Hippocampal formation (tissue), 2 donors: ENCODE results near the gene PTS.
"Not testable (repeated sequence)": the region's sequence is repeated elsewhere in the genome, so short reads cannot be mapped to it uniquely, and the experiment has no call there.

ENCODE experiments used
- DNase-seq, 2 donors: peaks; one replicate each; lab custom pipeline; 2025; lab: John Stamatoyannopoulos, UW

Gene PTS

DNA sequence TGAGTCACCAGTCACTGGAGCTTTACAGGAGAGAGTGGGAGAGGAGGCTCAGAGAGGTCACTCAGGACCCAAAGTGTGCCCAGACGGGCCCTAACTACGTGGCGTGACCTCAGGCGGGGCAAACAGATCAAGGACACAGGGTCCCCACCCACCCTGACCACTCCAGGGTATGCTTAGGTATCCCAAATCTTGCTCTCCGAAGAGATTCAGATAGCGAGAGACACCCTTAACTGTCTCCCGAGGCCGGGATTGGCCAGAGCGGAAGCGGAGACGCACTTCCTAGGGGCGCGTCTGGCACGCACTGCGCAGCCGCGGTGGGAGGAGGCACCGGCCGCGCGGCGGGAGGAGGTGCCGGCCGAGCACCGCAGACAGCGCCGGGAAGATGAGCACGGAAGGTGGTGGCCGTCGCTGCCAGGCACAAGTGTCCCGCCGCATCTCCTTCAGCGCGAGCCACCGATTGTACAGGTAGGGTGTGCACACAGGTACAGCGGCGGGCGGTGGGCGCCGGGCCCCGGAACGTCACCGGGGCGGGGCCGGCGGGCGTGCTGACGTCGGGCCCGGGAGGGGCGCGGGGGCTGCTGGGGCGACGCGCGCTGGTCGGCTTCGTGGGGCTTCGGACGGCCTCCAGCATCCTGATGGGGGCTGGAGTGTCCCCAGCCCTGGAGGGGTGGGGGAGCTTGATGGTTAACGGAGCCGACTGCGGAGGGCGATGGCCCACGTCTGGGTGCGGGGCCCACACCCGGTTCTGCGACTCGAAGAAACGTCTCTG lies at the start of gene PTS:
TSS of gene PTS (plus strand) at position 367 of the 769 bp plus-strand sequence. CDS start at position 383, 16 bp downstream.
- peak; percentile 85 to 89 for DNase-seq

- no peak for DNase-seq
Measured at GRCh38 chr11:112177589-112177988, 48.6 kb upstream of the PTS start.

DNA sequence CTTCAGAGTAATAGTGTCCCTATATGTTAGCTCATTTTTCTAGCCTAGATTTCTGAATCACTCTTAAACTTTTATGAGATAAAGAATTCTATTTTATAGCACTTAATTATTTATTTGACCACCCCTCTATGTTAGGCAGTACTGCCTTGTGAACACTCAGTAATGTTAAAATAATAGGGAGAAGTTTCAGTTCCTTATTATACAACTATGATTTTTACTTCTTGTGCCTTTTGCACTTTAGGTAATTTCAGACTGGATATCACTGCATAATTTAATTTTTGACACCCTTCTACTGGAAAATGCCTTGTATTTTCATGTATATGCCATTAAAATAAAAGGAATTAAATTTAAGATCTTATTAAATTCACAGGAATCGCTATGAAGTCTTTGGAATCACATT lies 47.8 kb upstream of the PTS start:
- DNase-seq: no peak

GRCh38 chr11:112178936-112179335 lies 47.3 kb upstream of the PTS start:
- DNase-seq: no peak

DNA sequence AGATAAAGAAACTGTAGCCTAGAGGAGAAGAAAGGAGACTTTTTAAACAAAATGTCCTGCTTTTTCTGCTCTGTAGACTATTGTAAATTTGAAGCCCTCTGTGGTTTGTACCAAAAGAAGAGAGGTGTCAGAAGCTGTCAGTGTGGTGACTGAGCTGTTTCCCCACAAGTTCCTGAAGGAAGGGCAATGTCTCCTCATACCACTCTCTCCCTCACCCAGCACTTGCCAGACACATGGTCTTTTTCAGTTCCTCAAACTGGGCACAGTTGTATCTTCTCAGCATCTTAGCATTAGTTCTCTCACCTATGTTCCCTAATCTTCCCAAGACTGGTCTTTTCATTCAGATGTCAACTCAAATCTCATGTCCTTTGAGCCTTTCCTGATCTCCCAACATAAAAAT lies 46.6 kb upstream of the PTS start:
- DNase-seq: peak; percentile 5 to 41

DNA sequence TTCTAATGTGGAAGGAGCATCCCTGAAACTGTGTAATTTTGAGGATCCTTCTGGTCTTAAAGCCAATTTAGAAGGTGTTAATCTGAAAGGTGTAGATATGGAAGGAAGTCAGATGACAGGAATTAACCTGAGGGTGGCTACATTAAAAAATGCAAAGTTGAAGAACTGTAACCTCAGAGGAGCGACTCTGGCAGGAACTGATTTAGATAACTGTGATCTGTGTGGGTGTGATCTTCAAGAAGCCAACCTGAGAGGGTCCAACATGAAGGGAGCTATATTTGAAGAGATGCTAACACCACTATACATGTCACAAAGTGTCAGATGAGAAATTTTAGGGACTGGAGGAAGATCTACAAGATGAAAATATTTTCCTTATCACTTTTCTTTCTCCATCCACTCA lies 43.4 kb upstream of the PTS start:
- DNase-seq: no peak

DNA sequence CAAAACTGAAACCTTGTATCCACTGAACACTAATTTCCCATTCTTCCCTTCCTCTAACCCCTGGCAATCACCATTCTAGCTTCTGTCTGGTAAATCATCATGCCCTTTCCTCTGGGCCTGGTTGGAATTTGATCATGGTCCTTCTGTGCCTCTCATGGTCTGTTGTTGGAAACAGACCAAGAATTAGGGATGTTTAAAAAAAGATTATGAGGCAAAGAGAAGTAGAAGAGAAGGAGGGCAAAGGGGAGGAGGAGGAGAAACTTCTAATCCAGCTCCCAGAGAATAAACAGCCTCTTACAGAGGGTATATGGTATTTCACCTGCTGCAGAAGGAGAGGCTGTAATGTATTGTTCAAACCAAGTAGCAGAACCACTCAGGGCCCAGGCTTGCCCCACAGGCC lies 40.3 kb upstream of the PTS start:
- no peak for DNase-seq

DNA sequence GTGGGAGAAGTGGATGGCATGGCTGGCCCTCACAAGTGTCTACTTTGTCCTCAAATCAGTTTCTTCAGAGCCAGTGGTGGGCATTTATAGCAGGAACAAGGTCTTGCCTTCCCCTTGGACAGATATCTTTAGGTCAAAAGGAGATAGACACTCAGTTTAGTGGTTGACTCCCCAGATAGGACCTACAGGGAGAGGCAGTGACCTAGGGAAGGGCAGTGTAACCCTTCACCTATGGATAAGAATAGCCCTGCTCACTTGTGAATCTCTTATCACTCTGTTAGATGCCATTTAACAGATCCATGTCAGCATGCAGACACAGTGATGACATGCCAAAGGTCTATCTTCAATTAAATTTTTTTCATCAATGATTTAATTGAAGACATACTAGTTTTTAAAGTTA lies 39.9 kb upstream of the PTS start:
- DNase-seq: no peak

DNA sequence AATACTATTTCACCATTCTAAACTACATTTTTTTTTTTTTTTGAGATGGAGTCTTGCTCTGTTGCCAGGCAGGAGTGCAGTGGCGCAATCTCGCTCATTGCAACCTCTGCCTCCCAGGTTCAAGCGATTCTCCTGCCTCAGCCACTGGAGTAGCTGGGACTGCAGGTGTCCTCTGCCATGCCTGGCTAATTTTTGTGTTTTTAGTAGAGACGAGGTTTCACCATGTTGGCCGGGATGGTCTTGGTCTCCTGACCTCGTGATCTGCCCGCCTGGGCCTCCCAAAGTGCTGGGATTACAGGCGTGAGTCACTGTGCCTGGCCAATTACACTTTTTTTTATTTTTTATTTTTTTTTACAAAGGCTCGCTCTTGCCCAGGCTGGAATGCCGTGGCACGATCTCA lies 31.1 kb upstream of the PTS start:
- not testable (repeated sequence) for DNase-seq

GRCh38 chr11:112195951-112196351 lies 30.3 kb upstream of the PTS start:
- DNase-seq: no peak

- no peak for DNase-seq
Measured at GRCh38 chr11:112196519-112197087, 29.6 kb upstream of the PTS start.

DNA sequence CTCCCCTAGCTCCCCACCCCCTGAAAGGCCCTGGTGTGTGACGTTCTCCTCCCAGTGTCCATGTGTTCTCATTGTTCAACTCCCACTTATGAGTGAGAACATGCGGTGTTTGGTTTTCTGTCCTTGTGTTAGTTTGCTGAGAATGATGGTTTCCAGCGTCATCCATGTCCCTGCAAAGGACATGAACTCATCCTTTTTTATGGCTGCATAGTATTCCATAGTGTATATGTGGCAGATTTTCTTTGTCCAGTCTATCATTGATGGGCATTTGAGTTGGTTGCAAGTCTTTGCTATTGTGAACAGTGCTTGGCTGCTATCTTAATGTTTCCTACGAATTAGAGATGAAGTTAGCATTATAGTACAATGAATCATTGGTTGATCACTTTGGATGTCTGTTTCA lies 27.1 kb upstream of the PTS start:
- DNase-seq: not testable (repeated sequence)

DNA sequence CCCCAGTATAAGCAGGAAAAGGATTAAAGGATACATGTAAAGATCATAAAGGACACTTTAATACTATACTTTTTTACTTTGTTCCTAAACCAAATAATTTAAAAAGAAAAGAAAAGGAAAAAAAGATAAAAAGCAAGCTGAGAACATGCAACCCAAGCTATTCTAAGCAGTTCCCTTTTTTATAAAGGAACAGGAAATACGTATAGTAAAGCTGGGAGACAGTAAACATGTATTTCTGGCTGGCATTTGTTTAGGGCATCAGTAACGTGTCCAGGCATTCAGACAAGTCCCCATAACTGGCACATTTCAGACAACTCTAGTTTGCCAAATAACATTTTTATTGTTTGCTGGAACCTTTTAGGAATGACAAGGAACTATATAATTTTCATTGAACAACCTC lies 26.0 kb upstream of the PTS start:
- no peak for DNase-seq

DNA sequence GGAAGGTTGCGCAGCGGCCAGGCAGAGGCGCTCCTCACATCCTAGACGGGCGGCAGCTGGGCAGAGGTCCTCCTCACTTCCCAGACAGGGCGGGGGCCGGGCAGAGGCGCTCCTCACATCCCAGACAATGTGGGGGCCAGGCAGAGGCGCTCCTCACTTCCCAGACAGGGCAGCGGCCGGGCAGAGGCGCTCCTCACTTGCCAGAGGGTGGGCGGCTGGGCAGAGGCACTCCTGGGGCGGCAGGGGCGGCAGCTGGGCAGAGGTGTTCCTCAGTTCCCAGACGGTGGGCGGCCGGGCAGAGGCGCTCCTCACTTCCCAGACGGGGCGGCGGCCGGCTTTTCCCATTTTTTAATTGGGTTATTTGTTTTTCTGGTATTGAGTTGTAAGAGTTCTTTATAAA lies 20.2 kb upstream of the PTS start:
- no peak for DNase-seq

DNA sequence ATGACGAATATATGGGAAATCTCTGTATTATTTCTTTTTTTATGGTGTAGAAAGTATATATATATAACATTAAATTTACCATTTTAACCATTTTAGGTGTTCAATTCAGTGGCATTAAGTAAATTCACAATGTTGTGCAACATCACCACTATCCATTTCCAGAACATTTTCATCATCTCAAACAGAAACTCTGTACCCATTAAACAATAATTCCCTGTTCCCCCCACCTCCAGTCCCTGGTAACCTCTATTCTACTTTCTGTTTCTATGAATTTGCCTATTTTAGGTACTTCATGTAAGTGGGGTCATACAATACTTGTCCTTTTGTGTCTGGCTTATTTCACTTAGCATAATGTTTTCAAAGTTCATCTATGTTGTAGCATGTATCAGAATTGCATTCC lies 15.3 kb upstream of the PTS start:
- DNase-seq: no peak

DNA sequence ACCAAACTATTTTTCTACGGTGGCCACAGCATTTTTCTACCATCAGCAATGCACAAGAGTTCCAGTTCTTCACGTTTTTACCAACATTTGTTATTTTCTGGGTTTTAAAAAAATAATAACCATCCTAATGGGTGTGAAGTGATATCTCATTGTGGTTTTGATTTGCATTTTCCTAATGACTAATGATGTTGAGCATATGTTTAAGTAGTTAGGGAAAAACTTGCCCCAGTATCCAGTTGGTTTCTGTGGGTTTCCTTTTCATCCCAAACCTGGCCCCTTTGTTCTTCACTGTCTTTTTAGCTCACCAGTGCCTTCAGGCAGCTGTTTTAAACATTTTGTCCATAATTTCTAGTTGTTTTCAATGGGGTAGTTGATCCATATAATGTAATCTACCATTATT lies 14.7 kb upstream of the PTS start:
- DNase-seq: no peak

DNA sequence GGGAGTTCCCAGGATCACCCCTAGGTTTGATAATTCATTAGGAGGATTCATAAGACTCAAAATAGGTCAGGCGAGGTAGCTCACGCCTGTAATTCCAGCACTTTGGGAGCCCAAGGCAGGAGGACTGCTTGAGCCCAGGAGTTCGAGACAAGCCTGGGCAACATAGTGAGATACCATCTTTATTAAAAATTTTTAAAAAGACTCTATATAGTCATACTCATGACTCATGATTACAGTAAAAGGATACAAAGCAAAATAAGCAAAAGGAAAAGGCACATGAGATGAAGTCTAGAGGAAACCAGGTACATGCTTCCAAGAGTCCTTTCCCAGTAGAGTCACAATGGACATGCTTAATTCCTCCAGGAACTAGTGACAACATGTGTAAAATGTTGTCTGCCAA lies 13.9 kb upstream of the PTS start:
- no peak for DNase-seq

- no peak for DNase-seq
Measured at GRCh38 chr11:112212710-112213109, 13.5 kb upstream of the PTS start.

- no peak for DNase-seq
Measured at GRCh38 chr11:112213753-112214152, 12.5 kb upstream of the PTS start.

DNA sequence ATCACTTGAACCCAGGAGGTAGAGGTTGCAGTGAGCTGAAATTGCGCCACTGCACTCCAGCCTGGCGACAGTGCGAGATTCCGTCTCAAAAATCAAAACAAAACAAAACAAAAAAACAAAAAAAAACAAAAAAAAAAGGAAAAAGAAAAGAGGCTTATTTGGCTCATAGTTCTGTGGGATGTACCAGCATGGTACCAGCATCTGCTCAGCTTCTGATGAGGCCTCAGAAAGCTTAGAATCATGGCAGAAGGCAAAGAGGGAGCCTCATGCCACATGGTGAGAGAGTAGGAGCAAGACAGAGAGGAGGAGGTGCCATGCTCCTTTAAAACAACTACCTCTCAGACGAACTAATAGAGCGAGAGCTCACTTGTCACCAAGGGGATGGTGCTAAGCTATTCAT lies 10.6 kb upstream of the PTS start:
- no peak for DNase-seq

DNA sequence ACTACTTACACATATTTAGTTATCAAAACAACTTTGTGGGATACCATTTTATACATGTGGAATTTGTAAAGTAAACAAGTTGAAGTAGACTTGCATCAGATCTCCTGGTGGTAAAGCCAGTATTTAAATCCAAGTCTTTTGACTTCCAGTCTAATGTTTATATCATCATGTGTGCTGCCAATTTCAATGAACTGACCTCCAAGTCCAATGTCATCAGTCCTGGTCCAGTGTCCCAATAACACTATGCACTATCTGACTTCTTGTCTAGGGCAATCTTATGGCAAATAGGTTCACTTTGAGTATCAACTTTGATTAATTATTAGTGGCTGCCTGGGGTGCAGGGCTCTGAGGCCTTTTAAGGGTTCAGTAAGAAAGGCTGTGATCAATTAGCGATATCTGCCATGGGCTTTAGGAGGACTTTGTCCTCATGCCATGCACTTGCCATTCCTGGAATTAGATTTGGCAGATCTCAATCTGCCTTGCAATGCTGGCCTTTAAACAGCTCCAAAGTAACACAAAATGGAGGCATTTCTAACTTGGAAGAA lies 9.6 kb upstream of the PTS start:
- no peak for DNase-seq

DNA sequence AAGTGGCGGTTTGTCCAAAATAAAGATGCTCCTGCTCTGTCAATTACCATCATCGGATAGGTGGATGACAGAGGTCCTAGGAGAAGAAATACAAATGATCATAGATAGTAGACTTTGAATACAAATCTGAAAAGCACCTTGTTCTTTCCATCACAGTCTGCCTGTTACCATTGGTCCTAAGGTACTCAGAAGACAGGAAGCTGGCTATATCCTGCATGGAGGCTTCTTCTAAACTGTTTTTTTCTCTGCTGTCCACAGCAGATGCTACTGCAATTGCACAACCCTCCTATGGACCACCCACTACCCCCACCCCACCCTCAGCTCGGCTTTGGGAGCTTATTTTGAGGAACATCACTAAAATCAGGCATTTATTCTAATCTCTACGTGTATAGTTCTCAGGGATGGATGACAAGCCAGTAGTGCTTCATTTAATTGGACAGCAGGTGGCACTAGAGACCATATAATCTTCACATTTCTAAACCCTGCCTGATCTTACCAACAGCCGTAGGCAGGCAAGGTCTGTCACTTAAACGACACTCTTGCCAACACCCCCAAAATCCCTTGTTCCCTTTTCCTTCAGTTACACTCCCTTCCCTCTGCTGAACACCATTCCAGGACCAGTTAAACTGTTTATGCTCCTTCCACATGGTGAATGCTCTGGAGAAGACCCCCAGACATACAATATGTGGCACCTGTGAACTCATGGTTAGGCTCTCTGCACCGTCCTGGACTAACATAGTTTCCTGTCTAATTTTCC lies 6.6 kb upstream of the PTS start:
- DNase-seq: peak; percentile 16 to 85

DNA sequence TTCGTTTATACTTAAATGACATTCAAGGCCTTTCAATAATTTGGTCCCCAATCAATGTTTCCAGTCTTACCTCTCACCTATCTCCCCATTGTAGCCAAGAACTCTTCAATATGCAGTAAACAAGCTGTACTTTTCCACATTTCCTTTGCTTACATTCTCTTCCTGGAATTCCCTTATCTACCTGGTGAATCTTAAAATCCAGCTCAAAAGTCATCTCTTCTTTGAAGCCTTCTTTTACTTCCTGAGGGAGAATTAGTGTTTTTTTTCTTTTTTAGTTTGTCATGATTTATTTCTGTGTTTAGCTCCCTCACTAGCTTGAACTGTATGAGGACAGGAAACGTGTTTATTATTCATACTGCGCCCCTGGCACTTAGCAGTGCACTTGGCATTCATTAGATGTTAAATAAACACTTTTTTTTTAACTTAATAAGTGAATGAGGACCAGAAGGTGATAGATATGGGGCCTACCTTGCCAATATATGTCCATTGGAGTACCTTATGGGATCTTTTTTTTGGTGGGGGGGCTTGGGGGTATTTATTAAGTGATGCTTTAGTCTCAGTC lies 4.9 kb upstream of the PTS start:
- DNase-seq: no peak
